Neutrophil (primary cell): ENCODE data around the gene NPIPA7.
"Not testable (repeated sequence)": the region's sequence is repeated elsewhere in the genome, so short reads cannot be mapped to it uniquely, and the experiment has no call there.

Experiments
- H3K27ac ChIP-seq: fragments of 200-600 bp; sonication (generic); 2 replicates; pipeline ENCODE4 v1.5.1; 2016; ENCODE audit warnings: mild to moderate bottlenecking, moderate library complexity
- H3K27me3 ChIP-seq: fragments of 200-600 bp; sonication (generic); 2 replicates; pipeline ENCODE4 v1.6.0; 2016; ENCODE audit warnings: mild to moderate bottlenecking
- H3K36me3 ChIP-seq: fragments of 200-600 bp; sonication (generic); 2 replicates; pipeline ENCODE4 v1.5.1; 2017
- H3K4me1 ChIP-seq, 2 experiments: fragments of 200-600 bp in 1 of 2; sonication (generic) in 1 of 2; 1 replicate in 1 of 2; 2 replicates in 1 of 2; pipeline versions ENCODE4 v1.5.1 to v1.6.1; 2013 to 2016; ENCODE audit warnings: low read depth in 1 of 2, low read length in 1 of 2, mild to moderate bottlenecking in 1 of 2, moderate library complexity in 1 of 2; ENCODE audit not compliant: control insufficient read depth in 1 of 2, insufficient read depth in 1 of 2
- H3K4me3 ChIP-seq, 2 experiments: fragments of 200-600 bp in 1 of 2; sonication (generic) in 1 of 2; 1 replicate in 1 of 2; 2 replicates in 1 of 2; pipeline ENCODE4 v1.5.1; 2013 to 2016; ENCODE audit warnings: low read depth in 1 of 2, low read length in 1 of 2, mild to moderate bottlenecking in 1 of 2, moderate library complexity in 1 of 2
- H3K9me3 ChIP-seq: fragments of 200-600 bp; sonication (generic); 2 replicates; pipeline ENCODE4 v1.5.1; 2016

NPIPA7 gene

GRCh38 chr16:16374192-16374591 is 4.7 kb upstream of the NPIPA7 start:
- not testable (repeated sequence) for H3K36me3 ChIP-seq, H3K27me3 ChIP-seq, H3K9me3 ChIP-seq, H3K4me3 ChIP-seq, H3K27ac ChIP-seq, H3K4me1 ChIP-seq

- H3K27ac ChIP-seq, H3K4me1 ChIP-seq, H3K9me3 ChIP-seq, H3K36me3 ChIP-seq, H3K4me3 ChIP-seq, H3K27me3 ChIP-seq: not testable (repeated sequence)
These were observed 20.7 kb downstream of the NPIPA7 start for GRCh38 chr16:16399685-16400084.

- H3K27me3 ChIP-seq, H3K9me3 ChIP-seq, H3K36me3 ChIP-seq, H3K4me3 ChIP-seq, H3K4me1 ChIP-seq, H3K27ac ChIP-seq: not testable (repeated sequence)
These were observed 23.4 kb downstream of the NPIPA7 start for GRCh38 chr16:16402333-16402732.

- H3K27ac ChIP-seq, H3K4me1 ChIP-seq, H3K4me3 ChIP-seq, H3K36me3 ChIP-seq, H3K27me3 ChIP-seq, H3K9me3 ChIP-seq: not testable (repeated sequence)
These were observed 25.3 kb downstream of the NPIPA7 start for GRCh38 chr16:16404283-16404682.

- H3K4me3 ChIP-seq, H3K27ac ChIP-seq, H3K4me1 ChIP-seq, H3K9me3 ChIP-seq, H3K27me3 ChIP-seq, H3K36me3 ChIP-seq: not testable (repeated sequence)
These were observed 26.5 kb downstream of the NPIPA7 start for GRCh38 chr16:16405421-16405820.

GRCh38 chr16:16408430-16408829 is 29.5 kb downstream of the NPIPA7 start:
- H3K4me1 ChIP-seq, H3K9me3 ChIP-seq, H3K4me3 ChIP-seq, H3K36me3 ChIP-seq, H3K27ac ChIP-seq, H3K27me3 ChIP-seq: not testable (repeated sequence)

- not testable (repeated sequence) for H3K9me3 ChIP-seq, H3K4me3 ChIP-seq, H3K27ac ChIP-seq, H3K36me3 ChIP-seq, H3K4me1 ChIP-seq, H3K27me3 ChIP-seq
These were observed 34.8 kb downstream of the NPIPA7 start for GRCh38 chr16:16413773-16414172.

GRCh38 chr16:16417071-16417470 is 38.1 kb downstream of the NPIPA7 start:
- H3K9me3 ChIP-seq, H3K4me1 ChIP-seq, H3K27me3 ChIP-seq, H3K27ac ChIP-seq, H3K4me3 ChIP-seq, H3K36me3 ChIP-seq: not testable (repeated sequence)

- H3K4me3 ChIP-seq, H3K27ac ChIP-seq, H3K4me1 ChIP-seq, H3K9me3 ChIP-seq, H3K27me3 ChIP-seq, H3K36me3 ChIP-seq: not testable (repeated sequence)
These were observed 39.1 kb downstream of the NPIPA7 start for GRCh38 chr16:16417914-16418544.

GRCh38 chr16:16420515-16420914 is 41.6 kb downstream of the NPIPA7 start:
- H3K36me3 ChIP-seq, H3K27ac ChIP-seq, H3K9me3 ChIP-seq, H3K4me1 ChIP-seq, H3K4me3 ChIP-seq, H3K27me3 ChIP-seq: not testable (repeated sequence)

GRCh38 chr16:16425146-16425545 is 46.2 kb downstream of the NPIPA7 start:
- H3K27ac ChIP-seq, H3K4me1 ChIP-seq, H3K36me3 ChIP-seq, H3K4me3 ChIP-seq, H3K27me3 ChIP-seq, H3K9me3 ChIP-seq: not testable (repeated sequence)

- H3K4me3 ChIP-seq, H3K27me3 ChIP-seq, H3K36me3 ChIP-seq, H3K4me1 ChIP-seq, H3K9me3 ChIP-seq, H3K27ac ChIP-seq: not testable (repeated sequence)
These were observed 52.2 kb downstream of the NPIPA7 start for GRCh38 chr16:16431135-16431534.

GRCh38 chr16:16434711-16435110 is 55.8 kb downstream of the NPIPA7 start:
- not testable (repeated sequence) for H3K4me1 ChIP-seq, H3K4me3 ChIP-seq, H3K36me3 ChIP-seq, H3K27ac ChIP-seq, H3K27me3 ChIP-seq, H3K9me3 ChIP-seq

GRCh38 chr16:16441401-16441800 is 62.5 kb downstream of the NPIPA7 start:
- not testable (repeated sequence) for H3K4me3 ChIP-seq, H3K4me1 ChIP-seq, H3K36me3 ChIP-seq, H3K9me3 ChIP-seq, H3K27ac ChIP-seq, H3K27me3 ChIP-seq
